WI38 (cell line): Measurements from ENCODE around the gene DEAF1.

Experiments used
- H3K4me3 ChIP-seq: 2 replicates; pipeline ENCODE4 v1.5.1; 2011; ENCODE audit warnings: low read depth, mild to moderate bottlenecking, control low read depth, low read length
- TF ChIP-seq, protein P1 (sequence below): IDR thresholded peaks from 2 replicates; pipeline ENCODE4 v1.5.1; 2012; ENCODE audit warnings: low read depth, mild to moderate bottlenecking, control low read depth, low read length

The DEAF1 gene

DNA sequence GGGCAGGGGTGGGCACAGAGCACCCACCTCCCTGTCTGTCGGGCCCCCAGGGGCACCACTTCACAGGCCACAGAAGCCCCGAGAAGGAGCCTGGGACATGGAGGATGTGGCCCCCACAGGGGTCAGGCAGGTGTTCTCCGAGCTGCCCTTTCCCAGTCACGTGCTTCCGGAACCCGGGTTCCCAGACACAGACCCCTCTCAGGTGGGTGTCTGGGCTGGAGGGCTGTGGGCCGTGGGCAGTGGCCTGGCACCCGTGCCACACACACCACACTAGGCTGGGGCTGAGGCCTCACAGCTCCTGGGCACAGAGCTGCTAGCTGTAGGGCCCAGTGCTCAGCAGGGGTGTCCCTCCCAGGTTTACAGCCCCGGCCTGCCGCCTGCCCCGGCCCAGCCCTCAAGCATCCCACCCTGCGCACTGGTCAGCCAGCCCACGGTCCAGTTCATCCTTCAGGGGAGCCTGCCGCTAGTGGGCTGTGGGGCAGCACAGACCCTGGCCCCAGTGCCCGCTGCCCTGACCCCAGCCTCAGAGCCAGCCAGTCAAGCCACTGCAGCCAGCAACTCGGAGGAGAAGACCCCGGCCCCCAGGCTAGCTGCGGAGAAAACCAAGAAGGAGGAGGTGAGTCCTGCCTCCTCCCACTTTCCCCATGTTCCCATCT lies 84.7 kb downstream of the DEAF1 start:
- no peak overlapping the region for H3K4me3 ChIP-seq
- TF ChIP-seq, protein P1, sequence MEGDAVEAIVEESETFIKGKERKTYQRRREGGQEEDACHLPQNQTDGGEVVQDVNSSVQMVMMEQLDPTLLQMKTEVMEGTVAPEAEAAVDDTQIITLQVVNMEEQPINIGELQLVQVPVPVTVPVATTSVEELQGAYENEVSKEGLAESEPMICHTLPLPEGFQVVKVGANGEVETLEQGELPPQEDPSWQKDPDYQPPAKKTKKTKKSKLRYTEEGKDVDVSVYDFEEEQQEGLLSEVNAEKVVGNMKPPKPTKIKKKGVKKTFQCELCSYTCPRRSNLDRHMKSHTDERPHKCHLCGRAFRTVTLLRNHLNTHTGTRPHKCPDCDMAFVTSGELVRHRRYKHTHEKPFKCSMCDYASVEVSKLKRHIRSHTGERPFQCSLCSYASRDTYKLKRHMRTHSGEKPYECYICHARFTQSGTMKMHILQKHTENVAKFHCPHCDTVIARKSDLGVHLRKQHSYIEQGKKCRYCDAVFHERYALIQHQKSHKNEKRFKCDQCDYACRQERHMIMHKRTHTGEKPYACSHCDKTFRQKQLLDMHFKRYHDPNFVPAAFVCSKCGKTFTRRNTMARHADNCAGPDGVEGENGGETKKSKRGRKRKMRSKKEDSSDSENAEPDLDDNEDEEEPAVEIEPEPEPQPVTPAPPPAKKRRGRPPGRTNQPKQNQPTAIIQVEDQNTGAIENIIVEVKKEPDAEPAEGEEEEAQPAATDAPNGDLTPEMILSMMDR, result no peak

DNA sequence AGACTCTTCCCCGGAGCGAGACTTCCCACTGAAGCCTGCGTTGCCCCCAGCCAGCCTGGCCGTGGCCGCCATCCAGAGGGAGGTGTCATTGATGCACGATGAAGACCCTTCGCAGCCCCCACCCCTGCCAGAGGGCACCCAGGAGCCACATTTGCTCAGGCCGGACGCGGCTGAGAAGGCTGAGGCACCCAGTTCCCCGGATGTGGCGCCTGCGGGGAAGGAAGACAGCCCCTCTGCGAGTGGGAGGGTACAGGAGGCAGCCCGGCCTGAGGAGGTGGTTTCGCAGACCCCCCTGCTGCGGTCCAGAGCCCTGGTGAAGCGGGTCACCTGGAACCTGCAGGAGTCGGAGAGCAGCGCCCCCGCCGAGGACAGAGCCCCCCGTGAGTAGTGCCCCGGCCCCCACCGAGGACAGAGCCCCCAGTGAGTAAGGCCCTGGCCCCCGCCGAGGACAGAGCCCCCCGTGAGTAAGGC lies 85.6 kb downstream of the DEAF1 start:
- TF ChIP-seq, protein P1, result no peak

DNA sequence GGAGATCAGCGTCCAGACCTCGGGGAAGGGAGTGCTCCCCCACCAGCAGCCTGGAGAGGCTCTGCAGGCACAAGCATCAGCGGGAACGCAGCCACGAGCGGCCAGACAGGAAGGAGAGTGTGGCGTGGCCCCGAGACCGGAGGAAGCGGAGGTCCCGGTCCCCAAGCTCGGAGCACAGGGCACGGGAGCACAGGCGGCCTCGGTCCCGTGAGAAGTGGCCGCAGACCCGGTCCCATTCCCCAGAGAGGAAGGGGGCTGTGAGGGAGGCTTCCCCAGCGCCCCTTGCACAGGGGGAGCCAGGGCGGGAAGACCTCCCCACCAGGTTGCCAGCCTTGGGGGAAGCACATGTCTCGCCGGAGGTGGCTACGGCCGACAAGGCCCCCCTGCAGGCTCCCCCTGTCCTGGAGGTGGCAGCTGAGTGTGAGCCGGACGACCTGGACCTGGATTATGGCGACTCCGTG lies 86.2 kb downstream of the DEAF1 start:
- TF ChIP-seq, protein P1, result no peak
- H3K4me3 ChIP-seq, result no peak overlapping the region

More for the DNA sequence above, 85.6 kb downstream of the DEAF1 start:
- no peak overlapping the region for H3K4me3 ChIP-seq

DNA sequence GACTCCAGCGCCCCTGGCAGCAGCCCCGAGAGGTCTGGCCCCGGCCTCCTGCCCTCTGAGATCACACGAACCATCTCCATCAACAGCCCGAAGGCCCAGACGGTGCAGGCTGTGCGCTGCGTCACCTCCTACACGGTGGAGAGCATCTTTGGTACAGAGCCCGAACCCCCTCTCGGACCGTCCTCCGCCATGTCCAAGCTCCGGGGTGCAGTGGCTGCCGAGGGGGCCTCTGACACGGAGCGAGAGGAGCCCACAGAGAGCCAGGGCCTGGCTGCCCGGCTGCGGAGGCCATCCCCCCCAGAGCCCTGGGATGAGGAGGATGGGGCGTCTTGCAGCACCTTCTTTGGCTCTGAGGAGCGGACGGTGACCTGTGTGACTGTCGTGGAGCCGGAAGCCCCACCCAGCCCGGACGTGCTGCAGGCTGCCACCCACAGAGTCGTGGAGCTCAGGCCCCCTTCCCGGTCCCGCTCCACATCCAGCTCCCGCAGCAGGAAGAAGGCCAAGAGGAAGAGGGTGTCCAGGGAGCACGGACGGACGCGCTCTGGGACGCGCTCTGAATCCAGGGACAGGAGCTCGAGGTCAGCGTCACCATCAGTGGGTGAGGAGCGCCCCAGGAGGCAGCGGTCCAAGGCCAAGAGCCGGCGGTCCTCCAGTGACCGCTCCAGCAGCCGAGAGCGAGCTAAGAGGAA lies 86.9 kb downstream of the DEAF1 start:
- TF ChIP-seq, protein P1, result no peak
- H3K4me3 ChIP-seq, result no peak overlapping the region

DNA sequence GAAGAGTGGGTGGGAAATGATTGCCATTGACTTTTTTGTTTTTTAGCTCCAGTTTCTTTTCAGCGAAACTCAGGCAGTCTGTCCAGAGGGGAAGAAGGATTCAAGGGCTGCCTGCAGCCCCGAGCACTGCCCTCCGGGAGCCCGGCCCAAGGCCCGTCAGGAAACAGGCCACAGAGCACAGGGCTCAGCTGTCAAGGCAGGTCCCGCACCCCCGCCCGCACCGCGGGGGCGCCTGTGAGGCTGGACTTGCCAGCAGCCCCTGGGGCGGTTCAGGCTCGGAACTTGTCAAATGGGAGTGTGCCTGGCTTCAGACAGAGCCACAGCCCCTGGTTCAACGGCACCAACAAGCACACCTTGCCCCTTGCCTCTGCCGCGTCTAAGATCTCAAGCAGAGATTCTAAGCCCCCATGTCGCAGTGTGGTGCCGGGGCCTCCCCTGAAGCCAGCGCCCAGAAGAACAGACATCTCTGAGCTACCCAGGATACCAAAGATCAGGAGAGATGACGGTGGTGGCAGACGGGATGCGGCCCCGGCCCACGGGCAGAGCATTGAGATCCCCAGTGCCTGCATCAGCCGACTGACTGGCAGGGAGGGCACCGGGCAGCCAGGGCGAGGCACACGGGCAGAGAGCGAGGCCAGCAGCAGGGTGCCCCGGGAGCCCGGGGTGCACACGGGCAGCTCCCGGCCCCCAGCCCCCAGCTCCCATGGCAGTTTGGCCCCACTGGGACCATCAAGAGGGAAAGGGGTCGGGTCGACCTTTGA lies 87.8 kb downstream of the DEAF1 start:
- TF ChIP-seq, protein P1, result no peak
- no peak overlapping the region for H3K4me3 ChIP-seq

DNA sequence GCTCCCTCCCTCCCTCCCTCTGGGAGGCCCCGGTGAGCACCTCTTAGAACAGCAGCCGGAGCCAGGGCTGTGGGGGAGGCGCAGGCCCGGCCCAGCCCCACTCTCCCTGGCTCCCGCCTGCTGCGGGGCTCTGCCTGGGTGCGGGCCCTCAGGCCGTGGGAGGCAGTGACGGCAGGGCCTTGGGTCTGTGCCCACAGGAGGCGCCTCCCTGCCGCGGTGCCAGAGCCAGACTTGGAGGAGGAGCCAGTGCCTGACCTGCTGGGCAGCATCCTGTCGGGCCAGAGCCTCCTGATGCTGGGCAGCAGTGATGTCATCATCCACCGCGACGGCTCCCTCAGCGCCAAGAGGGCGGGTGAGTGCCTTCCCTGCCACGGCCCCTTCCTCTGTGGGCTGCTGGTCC lies 88.8 kb downstream of the DEAF1 start:
- TF ChIP-seq, protein P1, result no peak
- no peak overlapping the region for H3K4me3 ChIP-seq
